ENCODE data around the gene C14orf180. TPM values are rescaled to one million over a fixed set of nuclear protein-coding genes. Genes with fewer than 3 reads are reported as not detected.

The C14orf180 gene
- total RNA-seq, 1 experiment from 2014 or later: not detected

DNA sequence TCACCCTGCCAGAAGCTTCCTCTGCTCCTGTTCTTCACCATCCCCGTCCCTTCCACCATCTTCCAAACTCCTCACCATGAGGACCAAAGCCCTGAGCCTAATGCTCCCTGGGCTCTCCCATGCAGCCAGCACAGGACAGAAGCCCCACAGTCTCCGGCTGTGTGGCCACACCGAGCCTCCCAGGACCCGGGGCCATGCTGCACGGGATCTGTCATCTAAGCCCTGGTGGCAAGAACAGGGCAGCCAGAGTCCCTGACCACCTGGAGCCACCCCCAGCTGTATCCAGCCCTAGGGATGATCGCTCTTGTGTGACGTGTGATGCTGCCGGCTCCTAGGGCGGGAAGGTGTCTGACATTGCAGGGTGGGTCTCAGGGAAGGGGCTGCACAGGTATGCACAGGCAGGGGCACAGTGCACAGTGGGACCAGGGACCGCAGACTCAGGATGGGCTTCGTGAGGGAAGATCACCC lies 16.9 kb downstream of the C14orf180 start:
- H3K4me1 ChIP-seq (ENCODE audit: insufficient read depth, low read length, poor library complexity, severe bottlenecking): no peaks in the 10 kb centered on the region
- no peak overlapping the region for H3K4me3 ChIP-seq (ENCODE audit: low read depth, low read length, poor library complexity, severe bottlenecking)
- no peak overlapping the region for H3K27ac ChIP-seq (ENCODE audit: low read depth, low read length, poor library complexity, severe bottlenecking)
- ChIA-PET CTCF (interaction anchor here (0.5 kb wide), 1 partner anchor 821 kb away, joined by 3 read pairs; no protein-coding TSS in a partner anchor), POLR2A (ENCODE audit: low non-redundant PET) (no interaction called here)
- no peaks in the 10 kb centered on the region for H3K27me3 ChIP-seq (replicated peaks; ENCODE audit: insufficient read depth, low read depth, low read length, poor library complexity)
- TF ChIP-seq EZH2 (IDR thresholded peaks at IDR 0.05; ENCODE audit: borderline replicate concordance, low read depth, low read length, poor library complexity, severe bottlenecking) (no peak), CTCF (conservative IDR thresholded peaks at IDR 0.05; ENCODE audit: low read depth, low read length) (no peak)
- no peak for DNase-seq (ENCODE audit: low spot score)
- BruUV-seq (replicated peaks): no TSS peak
- no peaks in the 10 kb centered on the region for H3K36me3 ChIP-seq (ENCODE audit: insufficient read depth, low read length, poor library complexity, severe bottlenecking)
- no peaks in the 10 kb centered on the region for H3K9me3 ChIP-seq (ENCODE audit: low read depth, low read length, poor library complexity, severe bottlenecking)
- intact Hi-C loops (cut with micrococcal nuclease; ENCODE audit: unreplicated experiment): no loop called here

DNA sequence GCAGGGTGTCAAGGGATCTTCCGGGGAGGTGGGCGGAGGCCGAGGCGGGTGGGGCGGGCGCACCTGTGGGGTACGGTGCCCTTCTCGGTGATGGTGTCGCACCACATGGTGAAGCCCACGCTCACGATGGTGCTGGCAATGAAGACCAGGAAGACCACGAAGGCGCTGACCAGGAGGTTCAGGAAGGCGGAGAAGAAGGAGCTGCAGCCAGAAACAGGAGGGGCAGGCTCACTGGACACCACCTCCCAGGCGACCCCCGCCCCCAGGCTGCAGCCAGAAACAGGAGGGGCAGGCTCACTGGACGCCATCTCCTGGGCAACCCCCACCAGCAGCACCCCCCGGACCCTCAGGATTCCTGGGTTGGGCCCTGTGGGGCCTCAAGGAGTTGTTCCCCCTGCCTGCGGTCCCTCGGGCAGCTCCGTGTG lies 17.4 kb downstream of the C14orf180 start:
- no peak overlapping the region for H3K27ac ChIP-seq (ENCODE audit: low read depth, low read length, poor library complexity, severe bottlenecking)
- H3K36me3 ChIP-seq (ENCODE audit: insufficient read depth, low read length, poor library complexity, severe bottlenecking): no peaks in the 10 kb centered on the region
- no peaks in the 10 kb centered on the region for H3K27me3 ChIP-seq (replicated peaks; ENCODE audit: insufficient read depth, low read depth, low read length, poor library complexity)
- H3K9me3 ChIP-seq (ENCODE audit: low read depth, low read length, poor library complexity, severe bottlenecking): no peaks in the 10 kb centered on the region
- DNase-seq (ENCODE audit: low spot score): no peak
- H3K4me1 ChIP-seq (ENCODE audit: insufficient read depth, low read length, poor library complexity, severe bottlenecking): no peaks in the 10 kb centered on the region
- no TSS peak for BruUV-seq (replicated peaks)
- ChIA-PET CTCF (no interaction called here), POLR2A (ENCODE audit: low non-redundant PET) (interaction anchor here (0.6 kb wide), 1 partner anchor 21 kb away, joined by 3 read pairs; no protein-coding TSS in a partner anchor)
- intact Hi-C loops (cut with micrococcal nuclease; ENCODE audit: unreplicated experiment): no loop called here
- no peak overlapping the region for H3K4me3 ChIP-seq (ENCODE audit: low read depth, low read length, poor library complexity, severe bottlenecking)
- TF ChIP-seq EZH2 (IDR thresholded peaks at IDR 0.05; ENCODE audit: borderline replicate concordance, low read depth, low read length, poor library complexity, severe bottlenecking): no peak
- TF ChIP-seq CTCF (conservative IDR thresholded peaks at IDR 0.05; ENCODE audit: low read depth, low read length): no peak

DNA sequence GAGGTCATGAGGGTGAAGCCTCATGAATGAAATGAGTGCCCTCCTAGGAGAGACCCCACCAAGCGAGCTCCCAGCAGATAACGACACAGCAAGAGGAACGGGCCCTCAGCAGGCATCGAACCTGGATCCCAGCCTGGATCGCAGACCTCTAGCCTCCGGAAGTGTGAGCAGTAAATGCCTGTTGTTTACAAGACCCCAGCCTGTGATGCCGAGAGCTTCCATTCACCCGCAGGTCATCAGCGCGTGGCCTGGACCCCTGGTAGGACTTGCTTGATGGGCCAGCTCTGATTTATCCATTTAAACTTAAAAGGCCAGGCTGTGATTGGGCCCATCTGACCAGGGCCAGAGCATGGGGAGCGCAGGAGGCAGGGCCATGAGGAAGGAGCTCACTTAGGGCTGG lies 18.0 kb downstream of the C14orf180 start:
- TF ChIP-seq EZH2 (IDR thresholded peaks at IDR 0.05; ENCODE audit: borderline replicate concordance, low read depth, low read length, poor library complexity, severe bottlenecking) (no peak), CTCF (conservative IDR thresholded peaks at IDR 0.05; ENCODE audit: low read depth, low read length) (no peak)
- H3K36me3 ChIP-seq (ENCODE audit: insufficient read depth, low read length, poor library complexity, severe bottlenecking): no peaks in the 10 kb centered on the region
- CTCF ChIA-PET: no interaction called here
- POLR2A ChIA-PET (ENCODE audit: low non-redundant PET): interaction anchor here (0.6 kb wide), 1 partner anchor 22 kb away, joined by 3 read pairs; no protein-coding TSS in a partner anchor
- no TSS peak for BruUV-seq (replicated peaks)
- no peak overlapping the region for H3K27ac ChIP-seq (ENCODE audit: low read depth, low read length, poor library complexity, severe bottlenecking)
- intact Hi-C loops (cut with micrococcal nuclease; ENCODE audit: unreplicated experiment): no loop called here
- no peaks in the 10 kb centered on the region for H3K27me3 ChIP-seq (replicated peaks; ENCODE audit: insufficient read depth, low read depth, low read length, poor library complexity)
- H3K4me1 ChIP-seq (ENCODE audit: insufficient read depth, low read length, poor library complexity, severe bottlenecking): no peaks in the 10 kb centered on the region
- DNase-seq (ENCODE audit: low spot score): no peak
- H3K4me3 ChIP-seq (ENCODE audit: low read depth, low read length, poor library complexity, severe bottlenecking): no peak overlapping the region
- H3K9me3 ChIP-seq (ENCODE audit: low read depth, low read length, poor library complexity, severe bottlenecking): no peaks in the 10 kb centered on the region

Measured in A673 (cell line).